ENCODE measurements around the gene PSMD13. TPM values are rescaled to one million over a fixed set of nuclear protein-coding genes. Genes with fewer than 3 reads are reported as not detected.
"Not testable (repeated sequence)": the region's sequence is repeated elsewhere in the genome, so short reads cannot be mapped to it uniquely, and the experiment has no call there.

PSMD13 gene
- total RNA-seq, 1 donor from 2014 or later = 115 TPM

DNA sequence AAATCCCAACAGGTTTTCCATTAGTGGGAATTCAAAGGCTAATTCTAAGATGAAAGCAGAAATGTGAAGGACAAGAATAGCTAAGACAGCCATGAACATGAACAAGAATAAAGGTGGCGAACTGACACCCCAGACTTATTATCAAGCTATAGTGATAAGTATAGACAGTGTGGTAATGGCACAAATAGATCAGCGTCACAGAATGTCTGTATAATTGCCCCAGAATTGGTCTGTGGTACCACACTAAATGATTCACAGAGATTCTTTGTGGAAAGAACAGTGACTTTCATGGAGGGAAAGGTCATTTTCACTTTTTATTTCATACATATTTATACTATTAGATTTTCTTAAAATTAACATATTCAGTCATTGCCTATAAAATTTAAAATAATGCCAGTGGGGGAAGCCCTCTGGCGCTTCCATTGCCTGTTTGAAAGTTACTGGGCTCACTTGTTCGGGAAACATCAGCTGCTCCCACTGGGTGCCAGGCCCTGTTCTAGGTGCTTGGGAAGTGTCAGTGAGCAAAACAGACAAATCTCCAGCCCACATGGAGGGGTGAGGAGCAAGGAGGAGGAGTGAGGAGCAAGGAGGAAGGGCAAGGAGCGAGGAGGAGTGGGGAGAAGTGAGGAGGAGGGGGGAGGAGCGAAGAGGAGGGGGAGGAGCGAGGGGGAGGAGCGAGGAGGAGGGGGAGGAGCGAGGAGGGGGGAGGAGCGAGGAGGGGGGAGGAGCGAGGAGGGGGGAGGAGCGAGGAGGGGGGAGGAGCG is 30.1 kb downstream of the PSMD13 start:
- Mint-ChIP-seq H3K27ac (ENCODE audit: unreplicated experiment) (no peak overlapping the region), H3K27me3 (ENCODE audit: unreplicated experiment) (peaks cover 8% of the 10 kb centered on the region), H3K36me3 (ENCODE audit: unreplicated experiment) (no peaks in the 10 kb centered on the region), H3K4me3 (ENCODE audit: unreplicated experiment) (no peak overlapping the region), H3K4me1 (ENCODE audit: unreplicated experiment) (peaks cover 6% of the 10 kb centered on the region), H3K9me3 (ENCODE audit: unreplicated experiment) (no peaks in the 10 kb centered on the region)
- TF ChIP-seq, protein P1, sequence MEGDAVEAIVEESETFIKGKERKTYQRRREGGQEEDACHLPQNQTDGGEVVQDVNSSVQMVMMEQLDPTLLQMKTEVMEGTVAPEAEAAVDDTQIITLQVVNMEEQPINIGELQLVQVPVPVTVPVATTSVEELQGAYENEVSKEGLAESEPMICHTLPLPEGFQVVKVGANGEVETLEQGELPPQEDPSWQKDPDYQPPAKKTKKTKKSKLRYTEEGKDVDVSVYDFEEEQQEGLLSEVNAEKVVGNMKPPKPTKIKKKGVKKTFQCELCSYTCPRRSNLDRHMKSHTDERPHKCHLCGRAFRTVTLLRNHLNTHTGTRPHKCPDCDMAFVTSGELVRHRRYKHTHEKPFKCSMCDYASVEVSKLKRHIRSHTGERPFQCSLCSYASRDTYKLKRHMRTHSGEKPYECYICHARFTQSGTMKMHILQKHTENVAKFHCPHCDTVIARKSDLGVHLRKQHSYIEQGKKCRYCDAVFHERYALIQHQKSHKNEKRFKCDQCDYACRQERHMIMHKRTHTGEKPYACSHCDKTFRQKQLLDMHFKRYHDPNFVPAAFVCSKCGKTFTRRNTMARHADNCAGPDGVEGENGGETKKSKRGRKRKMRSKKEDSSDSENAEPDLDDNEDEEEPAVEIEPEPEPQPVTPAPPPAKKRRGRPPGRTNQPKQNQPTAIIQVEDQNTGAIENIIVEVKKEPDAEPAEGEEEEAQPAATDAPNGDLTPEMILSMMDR (IDR thresholded peaks at IDR 0.05) = no peak
- DNase-seq (ENCODE audit: extremely low spot score, unreplicated experiment) = peak; percentile 51

DNA sequence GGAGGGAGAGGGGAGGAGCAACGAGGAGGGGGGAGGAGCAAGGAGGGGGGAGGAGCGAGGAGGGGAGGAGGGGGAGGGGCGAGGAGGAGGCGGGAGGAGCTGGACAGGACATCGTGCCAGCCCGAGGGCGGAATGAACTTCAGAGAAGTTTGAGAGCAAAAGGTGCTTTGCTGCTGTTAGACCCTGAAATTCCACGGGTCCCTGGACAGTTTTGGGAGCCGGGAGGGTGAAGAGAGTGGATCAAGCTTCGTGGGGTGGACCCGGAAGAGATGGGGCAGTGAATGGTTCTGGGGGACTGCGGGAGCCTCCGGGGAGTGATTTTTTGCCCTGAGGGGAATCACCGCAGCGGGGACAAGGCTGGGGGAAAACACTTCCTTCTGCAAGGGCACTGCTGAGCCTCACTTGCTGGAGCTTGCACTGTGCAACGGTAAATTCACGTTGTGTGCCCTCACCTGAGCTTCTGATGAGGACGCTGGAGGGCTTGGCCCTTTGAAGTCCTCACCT is 30.8 kb downstream of the PSMD13 start:
- Mint-ChIP-seq H3K27ac (ENCODE audit: unreplicated experiment) (no peak overlapping the region), H3K36me3 (ENCODE audit: unreplicated experiment) (no peaks in the 10 kb centered on the region), H3K27me3 (ENCODE audit: unreplicated experiment) (peaks cover 10% of the 10 kb centered on the region), H3K9me3 (ENCODE audit: unreplicated experiment) (no peaks in the 10 kb centered on the region), H3K4me3 (ENCODE audit: unreplicated experiment) (no peak overlapping the region), H3K4me1 (ENCODE audit: unreplicated experiment) (peaks cover 6% of the 10 kb centered on the region)
- TF ChIP-seq, protein P1 (IDR thresholded peaks at IDR 0.05) = no peak
- DNase-seq (ENCODE audit: extremely low spot score, unreplicated experiment) = no peak

GRCh38 chr11:268716-269145 is 32.0 kb downstream of the PSMD13 start:
- peaks cover 19% of the 10 kb centered on the region for H3K27me3 Mint-ChIP-seq (ENCODE audit: unreplicated experiment)
- not testable (repeated sequence) for H3K36me3 Mint-ChIP-seq (ENCODE audit: unreplicated experiment); H3K27ac Mint-ChIP-seq (ENCODE audit: unreplicated experiment); H3K9me3 Mint-ChIP-seq (ENCODE audit: unreplicated experiment); H3K4me1 Mint-ChIP-seq (ENCODE audit: unreplicated experiment); H3K4me3 Mint-ChIP-seq (ENCODE audit: unreplicated experiment)
- peak; percentile 65 for DNase-seq (ENCODE audit: extremely low spot score, unreplicated experiment)

GRCh38 chr11:269146-269890 is 32.5 kb downstream of the PSMD13 start:
- TF ChIP-seq, protein P1 (IDR thresholded peaks at IDR 0.05) = no peak
- no peak overlapping the region for H3K4me3 Mint-ChIP-seq (ENCODE audit: unreplicated experiment)
- DNase-seq (ENCODE audit: extremely low spot score, unreplicated experiment) = no peak
- H3K27me3 Mint-ChIP-seq (ENCODE audit: unreplicated experiment) = peaks cover 24% of the 10 kb centered on the region
- no peak overlapping the region for H3K27ac Mint-ChIP-seq (ENCODE audit: unreplicated experiment)
- peaks cover 6% of the 10 kb centered on the region for H3K4me1 Mint-ChIP-seq (ENCODE audit: unreplicated experiment)
- H3K9me3 Mint-ChIP-seq (ENCODE audit: unreplicated experiment) = no peaks in the 10 kb centered on the region
- H3K36me3 Mint-ChIP-seq (ENCODE audit: unreplicated experiment) = no peaks in the 10 kb centered on the region

- no peak for DNase-seq (ENCODE audit: extremely low spot score, unreplicated experiment)
- peaks cover 6% of the 10 kb centered on the region for H3K4me1 Mint-ChIP-seq (ENCODE audit: unreplicated experiment)
- no peaks in the 10 kb centered on the region for H3K36me3 Mint-ChIP-seq (ENCODE audit: unreplicated experiment)
- peaks cover 36% of the 10 kb centered on the region for H3K27me3 Mint-ChIP-seq (ENCODE audit: unreplicated experiment)
- TF ChIP-seq, protein P1 (IDR thresholded peaks at IDR 0.05) = no peak
- H3K9me3 Mint-ChIP-seq (ENCODE audit: unreplicated experiment) = no peaks in the 10 kb centered on the region
- no peak overlapping the region for H3K4me3 Mint-ChIP-seq (ENCODE audit: unreplicated experiment)
- H3K27ac Mint-ChIP-seq (ENCODE audit: unreplicated experiment) = no peak overlapping the region
Measured at GRCh38 chr11:270451-271318, 33.9 kb downstream of the PSMD13 start.
